ENCODE results near the gene RASSF7. TPM values are rescaled to one million over a fixed set of nuclear protein-coding genes. Genes with fewer than 3 reads are reported as not detected.
A peak's percentile ranks its signal among the peaks of the same experiment; 100 is the strongest.

The RASSF7 gene
- total and polyA plus RNA-seq, 10 of the 15 experiments (the other 5 are each of a cell fraction or from before 2014, with no cell fraction given): 0.39 to 29.7 (median 13.2) TPM

DNA sequence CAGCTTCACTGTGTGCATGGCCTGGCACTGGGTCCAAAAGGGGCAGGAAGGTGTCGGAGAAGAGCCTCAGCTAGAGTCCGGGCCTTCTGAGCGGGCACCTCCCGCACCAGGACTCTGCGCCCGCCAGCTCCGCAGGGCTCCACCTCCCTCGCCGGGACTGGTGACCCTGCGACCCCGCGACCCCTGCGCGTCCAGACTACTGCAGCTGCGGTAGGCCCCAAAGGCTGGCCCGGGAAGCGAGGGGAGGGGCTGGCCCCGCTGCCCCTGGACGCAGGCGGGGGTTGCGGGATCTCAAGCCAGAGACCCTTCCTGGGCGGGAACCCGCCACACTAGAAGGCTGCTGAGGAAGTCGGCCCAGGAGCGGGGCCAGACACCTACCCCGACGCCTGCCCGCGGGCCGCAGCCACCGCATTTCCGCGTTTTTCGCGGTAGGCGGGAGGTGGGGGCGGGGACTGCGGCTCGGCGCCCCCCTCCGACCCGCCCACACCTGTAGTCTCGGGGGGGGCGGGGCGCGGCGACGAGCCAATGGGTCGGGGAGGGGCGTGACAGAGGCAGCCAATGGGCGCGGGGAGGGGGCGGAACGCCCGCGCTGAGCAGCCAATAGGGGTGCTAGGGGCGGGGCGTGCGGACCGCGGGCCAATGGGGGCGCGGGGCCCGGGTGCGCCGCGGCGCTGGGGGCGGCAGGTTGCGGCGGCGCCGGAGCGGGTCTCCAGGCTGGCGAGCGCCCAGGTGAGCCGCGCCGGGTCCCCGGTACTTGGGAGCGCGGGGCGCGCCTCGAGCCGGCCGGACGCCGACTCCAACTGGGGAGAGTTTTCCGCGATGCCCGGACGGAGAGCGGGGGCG lies at the start of gene RASSF7, which contains the start of gene LMNTD2 (continued):
- TF ChIP-seq, protein P1, sequence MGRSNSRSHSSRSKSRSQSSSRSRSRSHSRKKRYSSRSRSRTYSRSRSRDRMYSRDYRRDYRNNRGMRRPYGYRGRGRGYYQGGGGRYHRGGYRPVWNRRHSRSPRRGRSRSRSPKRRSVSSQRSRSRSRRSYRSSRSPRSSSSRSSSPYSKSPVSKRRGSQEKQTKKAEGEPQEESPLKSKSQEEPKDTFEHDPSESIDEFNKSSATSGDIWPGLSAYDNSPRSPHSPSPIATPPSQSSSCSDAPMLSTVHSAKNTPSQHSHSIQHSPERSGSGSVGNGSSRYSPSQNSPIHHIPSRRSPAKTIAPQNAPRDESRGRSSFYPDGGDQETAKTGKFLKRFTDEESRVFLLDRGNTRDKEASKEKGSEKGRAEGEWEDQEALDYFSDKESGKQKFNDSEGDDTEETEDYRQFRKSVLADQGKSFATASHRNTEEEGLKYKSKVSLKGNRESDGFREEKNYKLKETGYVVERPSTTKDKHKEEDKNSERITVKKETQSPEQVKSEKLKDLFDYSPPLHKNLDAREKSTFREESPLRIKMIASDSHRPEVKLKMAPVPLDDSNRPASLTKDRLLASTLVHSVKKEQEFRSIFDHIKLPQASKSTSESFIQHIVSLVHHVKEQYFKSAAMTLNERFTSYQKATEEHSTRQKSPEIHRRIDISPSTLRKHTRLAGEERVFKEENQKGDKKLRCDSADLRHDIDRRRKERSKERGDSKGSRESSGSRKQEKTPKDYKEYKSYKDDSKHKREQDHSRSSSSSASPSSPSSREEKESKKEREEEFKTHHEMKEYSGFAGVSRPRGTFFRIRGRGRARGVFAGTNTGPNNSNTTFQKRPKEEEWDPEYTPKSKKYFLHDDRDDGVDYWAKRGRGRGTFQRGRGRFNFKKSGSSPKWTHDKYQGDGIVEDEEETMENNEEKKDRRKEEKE (IDR thresholded peaks at IDR 0.05): no peak
- peak; percentile 97 for TF ChIP-seq SP1 (IDR thresholded peaks at IDR 0.05; ENCODE audit: low read depth, low read length)
- TF ChIP-seq PML (IDR thresholded peaks at IDR 0.05; ENCODE audit: low read length): no peak
- TF ChIP-seq HDGF (IDR thresholded peaks at IDR 0.05): 0 out of 2 replicates have a peak, but pooled peaks have one; percentile 19
- TF ChIP-seq, protein P2, sequence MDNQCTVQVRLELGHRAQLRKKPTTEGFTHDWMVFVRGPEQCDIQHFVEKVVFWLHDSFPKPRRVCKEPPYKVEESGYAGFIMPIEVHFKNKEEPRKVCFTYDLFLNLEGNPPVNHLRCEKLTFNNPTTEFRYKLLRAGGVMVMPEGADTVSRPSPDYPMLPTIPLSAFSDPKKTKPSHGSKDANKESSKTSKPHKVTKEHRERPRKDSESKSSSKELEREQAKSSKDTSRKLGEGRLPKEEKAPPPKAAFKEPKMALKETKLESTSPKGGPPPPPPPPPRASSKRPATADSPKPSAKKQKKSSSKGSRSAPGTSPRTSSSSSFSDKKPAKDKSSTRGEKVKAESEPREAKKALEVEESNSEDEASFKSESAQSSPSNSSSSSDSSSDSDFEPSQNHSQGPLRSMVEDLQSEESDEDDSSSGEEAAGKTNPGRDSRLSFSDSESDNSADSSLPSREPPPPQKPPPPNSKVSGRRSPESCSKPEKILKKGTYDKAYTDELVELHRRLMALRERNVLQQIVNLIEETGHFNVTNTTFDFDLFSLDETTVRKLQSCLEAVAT (IDR thresholded peaks at IDR 0.05): peak; percentile 51
- TF ChIP-seq, protein P3, sequence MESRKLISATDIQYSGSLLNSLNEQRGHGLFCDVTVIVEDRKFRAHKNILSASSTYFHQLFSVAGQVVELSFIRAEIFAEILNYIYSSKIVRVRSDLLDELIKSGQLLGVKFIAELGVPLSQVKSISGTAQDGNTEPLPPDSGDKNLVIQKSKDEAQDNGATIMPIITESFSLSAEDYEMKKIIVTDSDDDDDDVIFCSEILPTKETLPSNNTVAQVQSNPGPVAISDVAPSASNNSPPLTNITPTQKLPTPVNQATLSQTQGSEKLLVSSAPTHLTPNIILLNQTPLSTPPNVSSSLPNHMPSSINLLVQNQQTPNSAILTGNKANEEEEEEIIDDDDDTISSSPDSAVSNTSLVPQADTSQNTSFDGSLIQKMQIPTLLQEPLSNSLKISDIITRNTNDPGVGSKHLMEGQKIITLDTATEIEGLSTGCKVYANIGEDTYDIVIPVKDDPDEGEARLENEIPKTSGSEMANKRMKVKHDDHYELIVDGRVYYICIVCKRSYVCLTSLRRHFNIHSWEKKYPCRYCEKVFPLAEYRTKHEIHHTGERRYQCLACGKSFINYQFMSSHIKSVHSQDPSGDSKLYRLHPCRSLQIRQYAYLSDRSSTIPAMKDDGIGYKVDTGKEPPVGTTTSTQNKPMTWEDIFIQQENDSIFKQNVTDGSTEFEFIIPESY (IDR thresholded peaks at IDR 0.05): no peak
- TF ChIP-seq BMI1 (IDR thresholded peaks at IDR 0.05; ENCODE audit: borderline replicate concordance): no peak
- TF ChIP-seq, protein P4, sequence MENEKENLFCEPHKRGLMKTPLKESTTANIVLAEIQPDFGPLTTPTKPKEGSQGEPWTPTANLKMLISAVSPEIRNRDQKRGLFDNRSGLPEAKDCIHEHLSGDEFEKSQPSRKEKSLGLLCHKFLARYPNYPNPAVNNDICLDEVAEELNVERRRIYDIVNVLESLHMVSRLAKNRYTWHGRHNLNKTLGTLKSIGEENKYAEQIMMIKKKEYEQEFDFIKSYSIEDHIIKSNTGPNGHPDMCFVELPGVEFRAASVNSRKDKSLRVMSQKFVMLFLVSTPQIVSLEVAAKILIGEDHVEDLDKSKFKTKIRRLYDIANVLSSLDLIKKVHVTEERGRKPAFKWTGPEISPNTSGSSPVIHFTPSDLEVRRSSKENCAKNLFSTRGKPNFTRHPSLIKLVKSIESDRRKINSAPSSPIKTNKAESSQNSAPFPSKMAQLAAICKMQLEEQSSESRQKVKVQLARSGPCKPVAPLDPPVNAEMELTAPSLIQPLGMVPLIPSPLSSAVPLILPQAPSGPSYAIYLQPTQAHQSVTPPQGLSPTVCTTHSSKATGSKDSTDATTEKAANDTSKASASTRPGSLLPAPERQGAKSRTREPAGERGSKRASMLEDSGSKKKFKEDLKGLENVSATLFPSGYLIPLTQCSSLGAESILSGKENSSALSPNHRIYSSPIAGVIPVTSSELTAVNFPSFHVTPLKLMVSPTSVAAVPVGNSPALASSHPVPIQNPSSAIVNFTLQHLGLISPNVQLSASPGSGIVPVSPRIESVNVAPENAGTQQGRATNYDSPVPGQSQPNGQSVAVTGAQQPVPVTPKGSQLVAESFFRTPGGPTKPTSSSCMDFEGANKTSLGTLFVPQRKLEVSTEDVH (IDR thresholded peaks at IDR 0.05; ENCODE audit: low read depth, partially characterized antibody): no peak
- no peak for TF ChIP-seq JUND (IDR thresholded peaks at IDR 0.05; ENCODE audit: low read depth, low read length)
- TF ChIP-seq MXI1 (IDR thresholded peaks at IDR 0.05; ENCODE audit: low read depth, low read length): no peak
- 0 out of 2 replicates have a peak, but pooled peaks have one; percentile 44 for TF ChIP-seq NBN (IDR thresholded peaks at IDR 0.05)
- peak; percentile 83 for TF ChIP-seq POLR2A (IDR thresholded peaks at IDR 0.05; ENCODE audit: low read depth, low read length)
- TF ChIP-seq, protein P5, sequence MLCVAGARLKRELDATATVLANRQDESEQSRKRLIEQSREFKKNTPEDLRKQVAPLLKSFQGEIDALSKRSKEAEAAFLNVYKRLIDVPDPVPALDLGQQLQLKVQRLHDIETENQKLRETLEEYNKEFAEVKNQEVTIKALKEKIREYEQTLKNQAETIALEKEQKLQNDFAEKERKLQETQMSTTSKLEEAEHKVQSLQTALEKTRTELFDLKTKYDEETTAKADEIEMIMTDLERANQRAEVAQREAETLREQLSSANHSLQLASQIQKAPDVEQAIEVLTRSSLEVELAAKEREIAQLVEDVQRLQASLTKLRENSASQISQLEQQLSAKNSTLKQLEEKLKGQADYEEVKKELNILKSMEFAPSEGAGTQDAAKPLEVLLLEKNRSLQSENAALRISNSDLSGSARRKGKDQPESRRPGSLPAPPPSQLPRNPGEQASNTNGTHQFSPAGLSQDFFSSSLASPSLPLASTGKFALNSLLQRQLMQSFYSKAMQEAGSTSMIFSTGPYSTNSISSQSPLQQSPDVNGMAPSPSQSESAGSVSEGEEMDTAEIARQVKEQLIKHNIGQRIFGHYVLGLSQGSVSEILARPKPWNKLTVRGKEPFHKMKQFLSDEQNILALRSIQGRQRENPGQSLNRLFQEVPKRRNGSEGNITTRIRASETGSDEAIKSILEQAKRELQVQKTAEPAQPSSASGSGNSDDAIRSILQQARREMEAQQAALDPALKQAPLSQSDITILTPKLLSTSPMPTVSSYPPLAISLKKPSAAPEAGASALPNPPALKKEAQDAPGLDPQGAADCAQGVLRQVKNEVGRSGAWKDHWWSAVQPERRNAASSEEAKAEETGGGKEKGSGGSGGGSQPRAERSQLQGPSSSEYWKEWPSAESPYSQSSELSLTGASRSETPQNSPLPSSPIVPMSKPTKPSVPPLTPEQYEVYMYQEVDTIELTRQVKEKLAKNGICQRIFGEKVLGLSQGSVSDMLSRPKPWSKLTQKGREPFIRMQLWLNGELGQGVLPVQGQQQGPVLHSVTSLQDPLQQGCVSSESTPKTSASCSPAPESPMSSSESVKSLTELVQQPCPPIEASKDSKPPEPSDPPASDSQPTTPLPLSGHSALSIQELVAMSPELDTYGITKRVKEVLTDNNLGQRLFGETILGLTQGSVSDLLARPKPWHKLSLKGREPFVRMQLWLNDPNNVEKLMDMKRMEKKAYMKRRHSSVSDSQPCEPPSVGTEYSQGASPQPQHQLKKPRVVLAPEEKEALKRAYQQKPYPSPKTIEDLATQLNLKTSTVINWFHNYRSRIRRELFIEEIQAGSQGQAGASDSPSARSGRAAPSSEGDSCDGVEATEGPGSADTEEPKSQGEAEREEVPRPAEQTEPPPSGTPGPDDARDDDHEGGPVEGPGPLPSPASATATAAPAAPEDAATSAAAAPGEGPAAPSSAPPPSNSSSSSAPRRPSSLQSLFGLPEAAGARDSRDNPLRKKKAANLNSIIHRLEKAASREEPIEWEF (IDR thresholded peaks at IDR 0.05; ENCODE audit: insufficient replicate concordance, low read depth, low read length): no peak
- no peak for TF ChIP-seq BRCA1 (IDR thresholded peaks at IDR 0.05; ENCODE audit: low read depth, low read length)
- TF ChIP-seq HDAC6 (IDR thresholded peaks at IDR 0.05; ENCODE audit: unreplicated experiment): no peak

Measured in GM12878 (cell line).